Measurements from ENCODE around the gene ZSWIM6.

GRCh38 chr5:61348447-61348846 is 16.4 kb downstream of the ZSWIM6 start:
- no peak for TF ChIP-seq CTCF (IDR thresholded peaks at IDR 0.05)
- TF ChIP-seq POLR2AphosphoS5 (IDR thresholded peaks at IDR 0.05; ENCODE audit: low read depth, low read length) = no peak
- TF ChIP-seq TCF7L2 (IDR thresholded peaks at IDR 0.05; ENCODE audit: low read depth, low read length) = no peak
- no peak for TF ChIP-seq REST (IDR thresholded peaks at IDR 0.05; ENCODE audit: insufficient read depth in 1 of 2, low read depth in 2 of 2, low read length in 1 of 2)
- no peak for TF ChIP-seq SIN3A (IDR thresholded peaks at IDR 0.05; ENCODE audit: borderline replicate concordance, insufficient read depth, low read depth, low read length)
